Measurements from ENCODE around the gene MAPK1IP1L. TPM values are rescaled to one million over a fixed set of nuclear protein-coding genes. Genes with fewer than 3 reads are reported as not detected.

Gene MAPK1IP1L
- total RNA-seq, 3 donors from 2014 or later = 139 to 148 (median 141) TPM

DNA sequence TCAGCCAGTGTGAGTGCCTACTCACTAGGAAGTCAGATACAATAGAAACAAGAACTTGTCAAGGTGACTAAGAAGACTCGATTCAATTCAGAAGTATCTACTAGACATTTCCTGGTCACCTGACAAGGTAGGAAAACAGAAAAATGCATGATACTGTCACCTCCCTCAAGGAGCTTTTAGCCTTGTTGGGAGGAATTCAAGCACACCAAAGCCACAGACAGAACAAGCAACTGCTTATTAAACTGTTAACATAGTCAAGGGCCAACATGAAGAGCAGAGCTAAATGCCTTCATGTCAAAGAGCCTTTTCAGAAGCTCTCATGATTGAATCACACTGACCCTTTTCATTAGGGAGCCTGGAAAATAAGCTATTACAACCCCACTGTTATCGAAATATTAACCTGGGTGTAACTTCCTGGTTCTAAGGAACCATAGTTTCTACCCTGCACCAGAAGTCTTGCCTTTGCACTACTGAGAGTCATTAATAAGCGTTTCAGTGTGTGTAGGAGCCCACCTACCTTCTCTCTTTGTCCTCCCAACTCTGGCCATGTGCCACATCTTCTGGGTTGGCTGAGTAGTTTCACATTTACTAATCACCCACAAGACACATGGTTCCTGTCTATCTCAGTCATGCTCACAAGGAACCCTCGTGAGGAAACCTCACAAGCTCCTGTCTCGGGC is 46.6 kb downstream of the MAPK1IP1L start:
- ATAC-seq (peak; percentile 70 to 76), DNase-seq (peak; percentile 13)
- H3K36me3 Mint-ChIP-seq (ENCODE audit: insufficient read depth) = no peaks in the 10 kb centered on the region
- H3K4me1 Mint-ChIP-seq (ENCODE audit: low read depth) = peaks cover 35% of the 10 kb centered on the region
- no peak overlapping the region for H3K4me3 Mint-ChIP-seq
- H3K27me3 Mint-ChIP-seq (ENCODE audit: low read depth) = no peaks in the 10 kb centered on the region
- H3K9me3 Mint-ChIP-seq = no peaks in the 10 kb centered on the region

DNA sequence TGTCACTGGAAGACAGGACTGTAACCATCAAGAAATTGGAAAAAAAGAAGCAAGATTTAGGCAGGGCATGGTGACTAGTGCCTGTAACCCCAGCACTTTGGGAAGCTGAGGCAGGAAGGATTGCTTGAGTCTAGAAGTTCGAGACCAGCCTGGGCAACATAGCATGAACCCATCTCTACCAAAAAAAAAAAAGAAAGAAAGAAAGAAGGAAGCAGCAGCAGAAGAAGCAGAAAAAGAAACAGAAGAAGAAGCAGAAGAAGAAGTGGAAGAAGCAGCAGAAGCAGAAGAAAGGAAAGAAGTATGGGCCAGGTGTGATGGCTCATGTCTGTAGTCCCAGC is 47.1 kb downstream of the MAPK1IP1L start:
- no peak for ATAC-seq
- DNase-seq = no peak

DNA sequence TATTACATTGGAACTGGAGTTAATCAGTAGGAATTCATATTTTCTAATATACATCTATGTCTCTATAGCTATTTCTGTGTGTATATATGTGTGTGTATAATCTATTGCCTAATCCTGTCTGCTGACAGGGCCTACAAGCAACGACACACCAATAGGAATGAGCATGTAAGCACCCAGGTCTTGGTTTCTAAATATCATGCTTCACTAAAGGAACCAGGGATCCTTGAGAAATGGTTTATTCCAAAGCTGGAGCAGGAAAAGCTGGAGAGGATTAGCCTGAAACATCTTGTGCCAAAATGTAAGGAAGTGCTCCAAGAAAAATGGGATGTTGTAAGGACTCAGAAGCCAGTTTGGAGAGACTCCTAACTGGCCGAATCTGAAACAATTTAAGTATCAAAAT is 48.3 kb downstream of the MAPK1IP1L start:
- DNase-seq (no peak), ATAC-seq (no peak)
- Mint-ChIP-seq H3K36me3 (ENCODE audit: insufficient read depth) (no peaks in the 10 kb centered on the region), H3K4me3 (no peak overlapping the region), H3K4me1 (ENCODE audit: low read depth) (peaks cover 49% of the 10 kb centered on the region), H3K9me3 (peaks cover 5% of the 10 kb centered on the region), H3K27me3 (ENCODE audit: low read depth) (no peaks in the 10 kb centered on the region)

More for the DNA sequence above, 47.1 kb downstream of the MAPK1IP1L start:
- Mint-ChIP-seq H3K4me3 (no peak overlapping the region), H3K27me3 (ENCODE audit: low read depth) (no peaks in the 10 kb centered on the region), H3K9me3 (no peaks in the 10 kb centered on the region), H3K36me3 (ENCODE audit: insufficient read depth) (no peaks in the 10 kb centered on the region), H3K4me1 (ENCODE audit: low read depth) (peaks cover 40% of the 10 kb centered on the region)

DNA sequence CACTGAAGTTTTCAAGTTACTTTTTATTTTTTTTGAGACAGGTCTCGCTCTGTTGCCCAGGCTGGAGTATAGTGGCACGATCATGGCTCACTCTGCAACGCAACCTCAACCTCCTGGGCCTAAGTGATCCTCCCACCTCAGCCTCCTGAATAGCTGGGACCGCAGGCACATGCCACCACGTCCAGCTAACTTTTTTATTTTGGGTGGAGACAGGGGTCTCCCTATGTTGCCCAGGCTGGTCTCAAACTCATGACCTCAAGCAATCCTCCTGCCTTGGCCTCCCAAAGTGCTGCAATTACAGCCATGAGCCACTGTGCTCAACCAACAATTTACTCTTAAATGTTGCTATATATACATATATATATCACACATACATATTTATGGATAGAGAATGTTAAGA is 50.3 kb downstream of the MAPK1IP1L start:
- H3K27me3 Mint-ChIP-seq (ENCODE audit: low read depth) = no peaks in the 10 kb centered on the region
- no peaks in the 10 kb centered on the region for H3K36me3 Mint-ChIP-seq (ENCODE audit: insufficient read depth)
- peaks cover 49% of the 10 kb centered on the region for H3K4me1 Mint-ChIP-seq (ENCODE audit: low read depth)
- DNase-seq (no peak), ATAC-seq (no peak)
- peaks cover 5% of the 10 kb centered on the region for H3K9me3 Mint-ChIP-seq
- no peak overlapping the region for H3K4me3 Mint-ChIP-seq

DNA sequence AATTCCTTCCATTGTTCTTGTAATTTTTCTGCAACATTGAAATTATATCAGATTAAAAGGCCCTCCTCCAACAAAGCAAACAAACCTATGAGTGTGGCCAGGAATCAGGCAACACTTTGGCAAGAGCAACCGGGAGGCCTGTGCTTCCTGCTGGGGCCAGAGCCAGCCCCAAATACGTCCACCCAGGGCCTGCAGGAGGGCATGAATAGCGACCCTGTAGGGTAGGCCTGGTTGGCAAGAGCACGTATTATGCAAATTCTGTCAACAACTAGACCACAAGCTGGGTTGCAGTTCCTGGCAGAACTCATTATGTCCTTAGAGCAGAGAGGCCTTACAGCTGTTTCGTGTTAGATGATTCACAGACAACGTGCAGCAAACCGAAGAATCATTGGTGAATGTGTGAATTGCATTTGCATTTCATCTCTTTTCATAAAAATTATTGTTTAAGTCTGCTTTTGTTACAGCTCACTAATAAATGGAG is 50.7 kb downstream of the MAPK1IP1L start:
- ATAC-seq (peak; percentile 65 to 70), DNase-seq (peak; percentile 22)
- no peak overlapping the region for H3K4me3 Mint-ChIP-seq
- no peaks in the 10 kb centered on the region for H3K36me3 Mint-ChIP-seq (ENCODE audit: insufficient read depth)
- peaks cover 46% of the 10 kb centered on the region for H3K4me1 Mint-ChIP-seq (ENCODE audit: low read depth)
- H3K9me3 Mint-ChIP-seq = peaks cover 5% of the 10 kb centered on the region
- H3K27me3 Mint-ChIP-seq (ENCODE audit: low read depth) = no peaks in the 10 kb centered on the region

DNA sequence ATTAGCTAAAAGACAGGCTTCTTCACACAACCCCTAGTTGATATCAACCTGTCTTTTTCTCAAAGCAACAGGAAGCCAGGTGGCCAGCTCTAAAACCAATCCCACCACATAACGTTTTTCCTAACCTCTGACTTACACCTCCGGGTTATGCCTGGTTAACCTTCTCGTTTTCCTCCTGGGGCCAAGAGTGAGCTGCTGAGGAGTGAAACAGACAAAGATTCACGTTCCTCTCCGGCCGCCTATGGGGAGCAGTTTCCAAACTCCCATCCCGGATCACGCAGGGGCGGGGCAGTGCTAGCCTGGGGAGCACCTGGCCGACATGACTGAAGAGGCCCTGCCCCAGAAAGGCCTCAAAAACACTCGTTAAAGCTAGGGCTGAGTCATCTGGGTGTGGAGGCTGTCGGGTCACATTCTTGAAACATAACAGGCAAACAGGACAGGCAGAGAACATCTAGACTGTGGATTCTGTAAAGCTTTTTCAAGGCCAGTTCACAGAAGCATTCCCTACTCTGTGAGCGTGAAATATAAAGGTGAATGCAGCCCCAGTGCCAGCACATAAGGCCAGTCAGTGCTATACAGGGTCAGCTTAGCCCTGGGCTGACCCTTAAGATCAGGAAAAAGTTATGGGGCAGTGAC is 51.7 kb downstream of the MAPK1IP1L start:
- Mint-ChIP-seq H3K4me1 (ENCODE audit: low read depth) (peaks cover 45% of the 10 kb centered on the region), H3K9me3 (peaks cover 5% of the 10 kb centered on the region), H3K4me3 (peak overlapping the region; percentile 39), H3K36me3 (ENCODE audit: insufficient read depth) (no peaks in the 10 kb centered on the region), H3K27me3 (ENCODE audit: low read depth) (no peaks in the 10 kb centered on the region)
- DNase-seq = peak; percentile 37
- ATAC-seq = peak; percentile 54 to 70

DNA sequence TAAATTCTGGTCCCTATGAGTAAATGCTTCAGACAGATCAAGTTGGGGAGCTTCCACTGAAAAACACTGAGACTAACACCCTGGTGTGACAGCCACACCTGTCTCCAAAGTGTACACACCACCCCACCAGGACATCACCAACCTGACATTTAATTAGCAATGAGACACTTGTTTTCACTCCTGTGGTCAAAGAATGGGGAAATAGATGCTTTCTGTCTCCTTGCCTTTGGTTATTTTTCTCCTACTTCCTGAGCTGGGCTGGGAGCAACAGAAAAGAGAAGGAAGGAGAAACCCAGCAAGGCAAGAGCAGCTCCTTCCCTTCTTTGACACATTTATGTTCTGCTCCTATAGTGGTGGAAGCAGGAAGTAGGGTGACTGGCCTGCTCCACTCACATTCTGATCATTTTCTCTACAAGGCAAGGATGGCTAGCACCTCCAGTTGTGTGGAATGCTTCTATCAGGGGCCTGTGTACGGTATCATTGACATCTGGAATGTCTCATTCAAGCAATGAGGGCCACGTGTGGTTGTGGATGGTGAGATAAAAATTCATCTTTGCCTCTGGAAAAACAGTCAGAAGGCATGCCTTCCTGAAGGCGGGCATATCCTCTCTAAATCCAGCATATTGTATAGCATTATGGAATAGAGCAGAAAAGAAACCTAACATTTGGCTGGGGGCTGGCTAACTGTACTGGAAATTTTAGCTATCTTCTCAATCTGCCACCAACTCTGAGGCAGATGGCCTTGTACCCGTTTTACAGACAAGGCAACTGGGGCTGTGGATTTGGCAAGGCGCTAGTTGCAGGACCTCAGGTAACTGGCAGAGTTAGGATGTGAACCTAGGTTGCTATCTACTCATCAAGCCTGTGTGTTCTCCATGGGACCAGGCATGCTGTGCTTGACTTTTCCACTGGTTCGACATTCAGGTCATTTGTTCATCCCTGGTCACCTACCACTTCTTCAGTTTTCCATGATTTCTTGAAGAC is 52.8 kb downstream of the MAPK1IP1L start:
- Mint-ChIP-seq H3K36me3 (ENCODE audit: insufficient read depth) (no peaks in the 10 kb centered on the region), H3K27me3 (ENCODE audit: low read depth) (no peaks in the 10 kb centered on the region), H3K9me3 (peaks cover 5% of the 10 kb centered on the region), H3K4me3 (no peak overlapping the region), H3K4me1 (ENCODE audit: low read depth) (peaks cover 44% of the 10 kb centered on the region)
- ATAC-seq (no peak), DNase-seq (no peak)

DNA sequence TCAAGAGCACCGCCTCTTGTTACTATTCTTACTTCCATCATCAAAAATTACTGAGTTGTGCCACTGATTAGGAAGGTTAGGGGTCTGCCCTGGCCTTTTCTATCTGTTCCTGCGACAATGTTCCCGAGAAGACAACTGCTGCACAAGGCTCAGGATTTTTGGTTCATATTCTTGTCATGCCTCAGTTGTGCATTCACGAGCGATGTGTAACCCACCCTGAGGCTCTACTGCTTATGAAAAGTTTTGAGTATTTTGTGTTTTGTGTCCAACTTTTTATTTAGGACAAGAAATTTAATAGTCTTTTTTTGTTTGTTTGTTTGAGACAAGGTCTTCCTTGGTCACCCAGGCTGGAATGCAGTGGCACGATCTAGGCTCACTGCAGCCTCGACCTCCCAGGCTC is 54.5 kb downstream of the MAPK1IP1L start:
- DNase-seq (no peak), ATAC-seq (no peak)
- Mint-ChIP-seq H3K4me1 (ENCODE audit: low read depth) (peaks cover 39% of the 10 kb centered on the region), H3K27me3 (ENCODE audit: low read depth) (no peaks in the 10 kb centered on the region), H3K4me3 (no peak overlapping the region), H3K36me3 (ENCODE audit: insufficient read depth) (no peaks in the 10 kb centered on the region), H3K9me3 (peaks cover 5% of the 10 kb centered on the region)

DNA sequence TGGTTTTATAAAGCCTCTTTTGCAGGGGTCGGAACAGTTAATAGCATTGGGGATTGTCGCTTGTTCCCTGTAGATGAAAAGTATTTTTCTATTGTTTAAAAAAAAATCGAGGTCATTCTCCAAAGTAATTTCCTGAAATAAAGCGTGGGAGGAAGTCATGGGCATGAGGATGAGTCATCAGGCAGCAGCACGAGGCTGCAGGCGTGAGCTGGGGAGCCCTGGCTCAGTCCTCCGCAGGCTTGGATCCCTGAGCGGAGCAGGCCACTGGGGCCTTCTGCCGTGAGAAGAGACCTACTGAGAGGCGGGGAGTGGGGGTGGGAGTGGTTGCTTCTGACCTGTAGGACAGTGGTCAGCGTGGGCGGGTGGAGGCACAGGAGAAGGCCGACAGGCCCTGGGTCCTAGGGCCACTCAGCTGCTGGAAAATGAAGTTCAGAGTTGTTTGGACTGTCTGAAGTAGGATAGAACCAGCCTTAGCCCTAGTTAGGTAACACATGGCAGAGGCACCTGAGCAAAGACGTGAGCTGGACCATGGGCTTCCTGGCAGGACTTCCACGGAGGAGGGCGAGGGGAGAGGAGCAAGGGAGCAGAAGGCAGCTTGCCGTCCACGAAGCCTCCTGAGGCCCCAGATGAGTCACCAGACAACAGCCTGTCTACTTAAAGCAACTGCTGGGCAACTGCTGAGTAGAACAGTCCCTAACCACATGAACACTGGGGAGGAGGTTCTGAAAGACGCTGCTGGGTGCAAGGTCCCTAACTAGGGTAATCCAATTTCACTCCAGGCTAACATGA is 56.5 kb downstream of the MAPK1IP1L start:
- H3K9me3 Mint-ChIP-seq = peaks cover 5% of the 10 kb centered on the region
- no peak overlapping the region for H3K4me3 Mint-ChIP-seq
- DNase-seq = peak; percentile 23
- peak; percentile 80 to 91 for ATAC-seq
- no peaks in the 10 kb centered on the region for H3K36me3 Mint-ChIP-seq (ENCODE audit: insufficient read depth)
- peaks cover 28% of the 10 kb centered on the region for H3K4me1 Mint-ChIP-seq (ENCODE audit: low read depth)
- H3K27me3 Mint-ChIP-seq (ENCODE audit: low read depth) = no peaks in the 10 kb centered on the region

DNA sequence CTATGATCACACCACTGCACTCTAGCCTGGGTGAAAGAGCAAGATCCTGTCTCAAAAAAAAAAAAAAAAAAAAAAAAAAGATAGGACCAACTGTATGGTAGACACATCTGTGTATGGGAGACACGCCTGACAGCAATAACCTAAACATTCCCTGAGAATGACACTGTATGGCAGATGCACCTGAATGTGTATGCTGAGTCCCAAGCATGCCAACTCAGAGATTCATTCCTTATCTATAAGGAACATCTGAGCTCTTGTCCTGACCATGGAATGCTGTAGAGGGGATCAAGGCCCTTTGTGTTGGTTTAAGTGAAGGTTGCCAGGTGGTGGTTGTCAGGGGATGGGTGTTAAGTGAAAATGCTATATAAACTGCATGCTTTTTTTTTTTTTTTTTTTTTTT is 58.4 kb downstream of the MAPK1IP1L start:
- DNase-seq = no peak
- no peak overlapping the region for H3K4me3 Mint-ChIP-seq
- no peak for ATAC-seq
- peaks cover 13% of the 10 kb centered on the region for H3K4me1 Mint-ChIP-seq (ENCODE audit: low read depth)
- no peaks in the 10 kb centered on the region for H3K27me3 Mint-ChIP-seq (ENCODE audit: low read depth)
- H3K36me3 Mint-ChIP-seq (ENCODE audit: insufficient read depth) = no peaks in the 10 kb centered on the region
- H3K9me3 Mint-ChIP-seq = no peaks in the 10 kb centered on the region

DNA sequence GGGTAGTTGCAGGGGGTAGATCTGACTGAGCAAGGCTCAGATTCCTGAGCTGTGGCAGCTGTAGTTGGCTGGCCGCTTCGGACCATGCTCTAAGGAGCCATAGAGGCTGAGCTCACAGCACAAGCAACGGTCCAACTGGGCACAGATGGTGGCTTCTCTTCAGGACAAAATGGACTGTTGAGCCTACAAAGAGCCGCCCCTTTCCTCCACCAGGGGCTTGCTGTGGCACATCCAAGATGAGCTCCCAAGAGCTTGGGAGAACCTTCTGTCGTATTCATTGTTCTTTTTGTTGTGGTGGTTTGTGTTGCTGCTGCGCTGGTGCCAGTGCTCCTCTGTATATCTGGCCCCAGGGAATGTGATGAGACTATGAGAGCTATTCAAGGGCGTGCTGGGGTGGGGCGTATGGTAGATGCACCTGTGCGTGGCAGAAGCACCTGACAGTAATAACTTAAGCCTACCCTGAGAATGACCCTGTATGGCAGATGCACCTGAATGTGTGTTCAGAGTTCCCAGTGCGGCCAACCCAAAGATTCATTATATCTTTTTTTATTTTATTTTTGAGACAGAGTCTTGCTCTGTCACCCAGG is 59.8 kb downstream of the MAPK1IP1L start:
- Mint-ChIP-seq H3K4me1 (ENCODE audit: low read depth) (peaks cover 13% of the 10 kb centered on the region), H3K4me3 (no peak overlapping the region), H3K9me3 (no peaks in the 10 kb centered on the region), H3K27me3 (ENCODE audit: low read depth) (no peaks in the 10 kb centered on the region), H3K36me3 (ENCODE audit: insufficient read depth) (no peaks in the 10 kb centered on the region)
- DNase-seq (no peak), ATAC-seq (no peak)

DNA sequence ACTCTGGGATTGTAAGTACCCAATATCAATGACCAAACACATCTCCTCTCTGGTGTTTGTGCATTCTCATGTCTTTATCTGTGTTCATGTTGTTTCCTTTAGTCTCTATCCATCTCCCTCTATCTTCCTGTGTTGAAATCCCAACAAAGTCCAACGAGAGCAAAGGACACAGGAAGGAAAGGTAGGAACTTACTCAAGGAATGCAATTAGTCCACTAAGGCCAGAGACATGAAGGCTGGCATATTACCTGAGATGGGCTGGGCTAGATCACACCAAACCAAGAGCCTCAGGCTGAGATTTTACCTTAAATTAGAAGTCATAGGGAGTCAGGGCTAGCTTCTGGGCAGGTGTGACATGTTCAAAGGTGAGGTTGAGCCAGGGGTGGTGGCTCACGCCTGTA is 63.3 kb downstream of the MAPK1IP1L start:
- Mint-ChIP-seq H3K27me3 (ENCODE audit: low read depth) (no peaks in the 10 kb centered on the region), H3K4me1 (ENCODE audit: low read depth) (no peaks in the 10 kb centered on the region), H3K36me3 (ENCODE audit: insufficient read depth) (no peaks in the 10 kb centered on the region), H3K9me3 (no peaks in the 10 kb centered on the region), H3K4me3 (no peak overlapping the region)
- DNase-seq (no peak), ATAC-seq (no peak)

DNA sequence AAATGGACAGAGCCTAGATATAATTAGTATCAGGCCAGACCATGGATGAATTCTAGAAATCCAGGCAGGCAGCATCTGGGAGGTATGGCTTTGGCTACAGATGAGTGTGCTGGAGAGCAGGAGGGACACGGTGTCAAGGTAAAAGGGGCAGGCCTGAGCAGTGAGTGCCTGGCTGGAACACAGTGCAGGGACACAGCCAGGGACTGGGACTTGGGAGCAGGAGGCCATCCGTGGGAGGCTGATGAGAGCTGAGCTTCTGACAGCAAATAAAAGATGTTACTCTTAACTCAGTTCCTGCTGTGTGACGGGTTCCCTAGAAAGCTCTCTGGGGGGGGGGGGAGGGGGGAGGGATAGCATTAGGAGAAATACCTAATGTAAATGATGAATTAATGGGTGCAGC is 64.0 kb downstream of the MAPK1IP1L start:
- Mint-ChIP-seq H3K36me3 (ENCODE audit: insufficient read depth) (no peaks in the 10 kb centered on the region), H3K27me3 (ENCODE audit: low read depth) (no peaks in the 10 kb centered on the region), H3K4me3 (no peak overlapping the region), H3K9me3 (no peaks in the 10 kb centered on the region), H3K4me1 (ENCODE audit: low read depth) (no peaks in the 10 kb centered on the region)
- DNase-seq (no peak), ATAC-seq (no peak)

Measured in activated T-cell treated with anti-CD3 and anti-CD28 coated beads, Interleukin-2, amount 50 U/mL, for 4 hours (primary cell).